ENCODE measurements around the gene ADAM8. TPM values are rescaled to one million over a fixed set of nuclear protein-coding genes. Genes with fewer than 3 reads are reported as not detected.
A peak's percentile ranks its signal among the peaks of the same experiment; 100 is the strongest.

Gene ADAM8
- total RNA-seq, 2 donors from 2014 or later = 3.4 to 4.6 TPM

- Histone ChIP-seq H3K4me1 (peaks cover 5% of the 10 kb centered on the region), H3K9me3 (no peaks in the 10 kb centered on the region), H3K27ac (no peak overlapping the region), H3K27me3 (peaks cover 0 to 12% of the 10 kb centered on the region in 2 donors), H3K36me3 (replicated peaks in 1 of 2; ENCODE audit: insufficient read depth in 1 of 2, low read depth in 2 of 2) (no peaks in the 10 kb centered on the region), H3K4me3 (no peak overlapping the region)
- DNase-seq = peak in 2 of 4 donors; percentile 14 to 20
- intact Hi-C loops (cut with DNase I) = no loop called here
- no peak for ATAC-seq
- no peak for TF ChIP-seq POLR2A (IDR thresholded peaks at IDR 0.05)
- TF ChIP-seq CTCF (IDR thresholded peaks at IDR 0.05) = no peak
- 2 to 7% methylated on average over 6 to 43 of the region's 122 CpGs for WGBS, 2 donors
Measured at GRCh38 chr10:133230387-133231195, 46.1 kb downstream of the ADAM8 start.

- Histone ChIP-seq H3K27ac (no peak within 1 kb of the TSS), H3K27me3 (peaks cover 0 to 9% of the 10 kb centered on the region in 2 donors), H3K4me1 (peaks cover 5% of the 10 kb centered on the region), H3K9me3 (no peaks in the 10 kb centered on the region), H3K36me3 (replicated peaks in 1 of 2; ENCODE audit: insufficient read depth in 1 of 2, low read depth in 2 of 2) (no peaks in the 10 kb centered on the region), H3K4me3 (no peak within 1 kb of the TSS)
- ATAC-seq (no peak), DNase-seq (no peak)
- 1% methylated on average over 12 of the region's 49 CpGs; no CpG with 5 or more reads in 1 of the 2 donors for WGBS, 2 donors
- TF ChIP-seq POLR2A (IDR thresholded peaks at IDR 0.05) (no peak), CTCF (IDR thresholded peaks at IDR 0.05) (no peak)
- intact Hi-C loops (cut with DNase I) = no loop called here
Measured at GRCh38 chr10:133230044-133230361, 46.7 kb downstream of the ADAM8 start, which contains the start of gene UTF1. TSS of gene UTF1 (plus strand) at chr10:133230217. CDS start at chr10:133230289, 72 bp downstream.

GRCh38 chr10:133229265-133230043 lies 47.2 kb downstream of the ADAM8 start:
- H3K4me3 ChIP-seq = no peak overlapping the region
- intact Hi-C loops (cut with DNase I) = no loop called here

GRCh38 chr10:133227256-133227655 lies 49.4 kb downstream of the ADAM8 start:
- no peak for DNase-seq
- no peaks in the 10 kb centered on the region for H3K9me3 ChIP-seq
- 69 to 76% methylated on average over 19 to 21 of the region's 21 CpGs for WGBS, 2 donors
- intact Hi-C loops (cut with DNase I) = no loop called here
- H3K27ac ChIP-seq = no peak overlapping the region
- H3K36me3 ChIP-seq (replicated peaks in 1 of 2; ENCODE audit: insufficient read depth in 1 of 2, low read depth in 2 of 2) = no peaks in the 10 kb centered on the region
- peaks cover 5% of the 10 kb centered on the region for H3K4me1 ChIP-seq
- H3K4me3 ChIP-seq = no peak overlapping the region
- TF ChIP-seq POLR2A (IDR thresholded peaks at IDR 0.05) (no peak), CTCF (IDR thresholded peaks at IDR 0.05) (no peak)
- ATAC-seq = no peak
- H3K27me3 ChIP-seq = peaks cover 0 to 9% of the 10 kb centered on the region in 2 donors

More at GRCh38 chr10:133229265-133230043, 47.2 kb downstream of the ADAM8 start:
- Histone ChIP-seq H3K27ac (no peak overlapping the region), H3K27me3 (peaks cover 0 to 9% of the 10 kb centered on the region in 2 donors), H3K36me3 (replicated peaks in 1 of 2; ENCODE audit: insufficient read depth in 1 of 2, low read depth in 2 of 2) (no peaks in the 10 kb centered on the region), H3K4me1 (peaks cover 5% of the 10 kb centered on the region), H3K9me3 (no peaks in the 10 kb centered on the region)
- 6 to 12% methylated on average over 10 to 42 of the region's 58 CpGs for WGBS, 2 donors
- TF ChIP-seq POLR2A (IDR thresholded peaks at IDR 0.05) = no peak
- no peak for TF ChIP-seq CTCF (IDR thresholded peaks at IDR 0.05)
- no peak for DNase-seq
- no peak for ATAC-seq

All from body of pancreas (tissue), 4 donors.